BJ (cell line): ENCODE data around the gene GRIP2. TPM values are rescaled to one million over a fixed set of nuclear protein-coding genes. Genes with fewer than 3 reads are reported as not detected.

Source experiments
- CTCF ChIA-PET: fragments of 350-600 bp; formaldehyde crosslinking; extraction: SDS; loops from one replicate; lab custom pipeline; 2021; ENCODE audit warnings: antibody characterized with exemption, inconsistent platforms; lab: Yijun Ruan, JAX
- POLR2A ChIA-PET: fragments of 300-600 bp; sonication (Branson Sonifier 250); formaldehyde crosslinking; extraction: SDS; loops from one replicate; lab custom pipeline; 2021; ENCODE audit warnings: antibody characterized with exemption; lab: Charles Lee
- DNase-seq: peaks from one replicate; pipeline ENCODE4 v3.0.0-alpha.2; 2011; ENCODE audit warnings: low read depth
- H3K27me3 ChIP-seq: 2 replicates; pipeline ENCODE4 v1.6.0; 2011; ENCODE audit warnings: low read length; ENCODE audit not compliant: control insufficient read depth, insufficient read depth
- H3K36me3 ChIP-seq: 2 replicates; pipeline ENCODE4 v1.5.1; 2011; ENCODE audit warnings: low read length; ENCODE audit not compliant: control insufficient read depth, insufficient read depth
- H3K4me3 ChIP-seq: 2 replicates; pipeline ENCODE4 v1.5.1; 2011; ENCODE audit warnings: low read depth, mild to moderate bottlenecking, control low read depth, low read length
- CTCF ChIP-seq: IDR thresholded peaks from 2 replicates; pipeline ENCODE4 v1.5.1; 2011; ENCODE audit warnings: low read depth, mild to moderate bottlenecking, control low read depth, inconsistent platforms, low read length, moderate library complexity; ENCODE audit not compliant: insufficient read depth
- polyA plus RNA-seq: library from polyadenylated mRNA; depleted of rRNA; stranded (reverse); fragments of >200 nt; gene quantifications from 2 replicates; pipeline ENCODE4 v1.2.3, GENCODE V29; 2011

GRIP2 gene
- polyA plus RNA-seq, 1 experiment, result 0.45 TPM

- ChIA-PET CTCF (interaction anchor here (0.6 to 1.6 kb wide), 3 partner anchors 8 to 230 kb away, joined by 3 to 4 read pairs (median 4); no protein-coding TSS in a partner anchor), POLR2A (no interaction called here)
- Histone ChIP-seq H3K4me3 (no peak overlapping the region), H3K27me3 (no peaks in the 10 kb centered on the region), H3K36me3 (peaks cover 17% of the 10 kb centered on the region)
- no peak for TF ChIP-seq CTCF
- no peak for DNase-seq
Observed at GRCh38 chr3:14491396-14492190, 48.5 kb downstream of the GRIP2 start.

DNA sequence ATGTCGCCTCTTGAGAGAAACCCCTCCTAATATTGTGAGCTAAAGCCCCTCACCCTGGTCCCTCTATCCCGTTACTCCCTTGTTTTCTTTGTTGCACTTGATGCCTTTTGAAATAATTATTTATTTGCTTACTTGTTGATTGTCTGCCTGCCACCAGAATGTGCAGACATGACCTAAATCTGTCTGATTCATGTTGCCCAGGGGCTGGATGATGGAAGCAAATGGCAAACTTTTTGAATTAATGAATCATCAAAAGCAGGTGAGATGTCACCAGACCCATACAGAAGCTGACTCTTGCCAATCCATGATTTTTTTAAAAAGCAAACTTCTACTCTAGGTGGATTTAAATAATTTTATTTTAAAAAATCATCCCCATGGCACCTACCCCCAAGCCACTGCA, 49.3 kb downstream of the GRIP2 start:
- DNase-seq, result no peak
- POLR2A ChIA-PET, result no interaction called here
- CTCF ChIA-PET, result interaction anchor here (0.6 to 1.6 kb wide), 3 partner anchors 18 to 482 kb away, joined by 3 to 4 read pairs (median 4); no protein-coding TSS in a partner anchor
- H3K27me3 ChIP-seq, result no peaks in the 10 kb centered on the region
- H3K4me3 ChIP-seq, result no peak overlapping the region
- TF ChIP-seq CTCF, result no peak
- H3K36me3 ChIP-seq, result peaks cover 23% of the 10 kb centered on the region

DNA sequence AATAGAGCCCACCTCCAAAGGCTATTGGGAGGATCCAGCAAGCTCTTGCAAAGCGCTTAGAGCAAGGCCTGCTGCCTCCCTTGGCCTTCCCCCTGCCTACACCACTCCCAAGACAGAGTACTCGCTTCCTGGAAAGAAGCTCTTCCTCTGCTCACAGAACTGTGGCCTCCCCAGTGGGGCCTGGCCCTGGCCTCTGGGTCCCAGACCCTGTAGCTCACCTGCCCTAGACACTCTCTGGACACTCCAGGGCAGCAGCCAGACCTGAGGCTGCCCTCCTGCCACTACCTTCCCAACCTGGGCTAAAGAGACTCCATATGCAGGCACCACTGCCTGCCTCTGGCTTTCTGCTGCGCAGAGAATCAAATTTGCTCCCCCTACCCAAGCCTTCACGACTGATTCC, 49.9 kb downstream of the GRIP2 start:
- CTCF ChIA-PET, result interaction anchor here (0.6 to 1.2 kb wide), 2 partner anchors 19 to 482 kb away, joined by 3 to 4 read pairs; no protein-coding TSS in a partner anchor
- no peak overlapping the region for H3K4me3 ChIP-seq
- no peaks in the 10 kb centered on the region for H3K27me3 ChIP-seq
- POLR2A ChIA-PET, result no interaction called here
- no peak for DNase-seq
- no peak for TF ChIP-seq CTCF
- H3K36me3 ChIP-seq, result peaks cover 27% of the 10 kb centered on the region

GRCh38 chr3:14489641-14490040, 50.5 kb downstream of the GRIP2 start:
- Histone ChIP-seq H3K27me3 (no peaks in the 10 kb centered on the region), H3K4me3 (no peak overlapping the region), H3K36me3 (peaks cover 29% of the 10 kb centered on the region)
- ChIA-PET CTCF (no interaction called here), POLR2A (no interaction called here)
- TF ChIP-seq CTCF, result no peak
- DNase-seq, result no peak

DNA sequence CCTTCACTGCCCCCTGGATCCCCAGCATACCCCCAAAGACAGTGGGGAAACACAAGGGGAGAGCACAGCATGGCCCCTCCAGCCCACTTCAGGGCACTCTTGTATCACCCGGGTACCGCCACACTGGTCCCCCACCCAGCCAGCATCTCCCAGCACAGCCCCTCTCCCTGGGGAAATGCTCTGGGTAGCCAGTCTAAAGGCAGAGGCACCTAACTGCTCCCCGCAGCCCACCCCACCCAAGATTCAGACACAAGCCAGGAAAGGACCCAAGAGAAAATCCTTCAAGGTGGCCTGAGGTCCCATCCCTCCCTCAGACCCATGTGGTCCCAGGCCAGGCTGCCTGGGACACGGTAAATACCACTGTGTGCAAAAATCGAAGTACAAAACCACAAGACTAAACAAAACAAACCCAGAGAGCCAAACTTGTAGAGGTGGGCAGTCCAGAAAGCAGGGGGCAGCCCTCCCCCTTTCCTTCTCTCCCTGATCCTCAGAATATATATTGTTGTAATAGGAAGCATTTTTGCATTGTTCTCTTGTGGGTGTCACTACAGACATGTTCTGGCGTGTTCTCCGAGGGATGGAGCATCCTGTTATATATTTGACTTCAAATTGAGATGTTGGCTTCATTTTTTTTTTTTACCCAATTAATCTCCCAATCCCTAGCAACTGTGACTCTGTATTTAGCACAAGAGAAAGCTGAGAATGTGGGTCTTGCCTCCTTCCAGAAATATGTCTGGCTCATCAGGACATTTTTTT, 51.7 kb downstream of the GRIP2 start:
- Histone ChIP-seq H3K27me3 (no peaks in the 10 kb centered on the region), H3K4me3 (no peak overlapping the region), H3K36me3 (peaks cover 35% of the 10 kb centered on the region)
- ChIA-PET CTCF (interaction anchor here (2.7 kb wide), 1 partner anchor 20 kb away, joined by 12 read pairs; no protein-coding TSS in a partner anchor), POLR2A (no interaction called here)
- no peak for DNase-seq
- TF ChIP-seq CTCF, result no peak
